ENCODE results near the gene PPP1CA. TPM values are rescaled to one million over a fixed set of nuclear protein-coding genes. Genes with fewer than 3 reads are reported as not detected.

The PPP1CA gene
- total RNA-seq, 3 donors from 2014 or later = 130 to 239 (median 209) TPM

DNA sequence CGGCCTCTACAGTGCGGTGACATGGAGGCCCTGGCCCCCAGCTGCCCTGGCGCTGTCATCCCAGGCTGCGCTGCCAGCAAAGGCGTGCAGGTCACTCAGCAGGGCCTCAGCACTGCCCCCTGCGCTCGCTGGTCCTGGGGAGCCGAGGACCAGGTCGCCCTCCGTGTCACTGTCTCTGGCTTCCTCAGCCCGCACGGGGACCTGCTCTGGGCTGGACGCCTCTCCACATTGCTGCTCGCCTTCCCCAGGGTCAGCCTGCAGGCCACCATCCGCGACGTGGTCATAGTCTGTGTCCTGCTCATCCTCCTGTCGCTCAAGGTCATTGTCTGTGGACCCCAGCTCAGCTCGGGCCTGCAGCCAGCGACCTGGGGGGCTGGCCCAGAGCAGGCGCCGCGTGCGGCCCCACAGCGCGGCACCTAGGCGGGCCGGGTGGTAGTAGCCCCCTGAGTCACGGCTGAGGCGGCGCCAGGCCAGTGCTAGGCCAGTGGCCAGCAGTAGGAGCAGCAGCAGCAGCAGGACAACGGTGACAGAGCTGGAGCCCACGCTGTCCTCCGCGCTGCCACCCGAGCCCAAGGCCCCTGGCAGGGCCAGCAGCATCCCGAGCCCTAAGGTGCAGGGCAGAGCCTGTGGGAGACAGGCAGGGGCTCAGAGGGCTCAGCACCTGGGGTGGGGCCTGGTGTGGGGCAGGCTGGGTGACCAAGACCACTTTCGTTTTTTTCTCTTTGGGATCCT is 34.2 kb upstream of the PPP1CA start:
- H3K9me3 ChIP-seq = no peaks in the 10 kb centered on the region
- H3K36me3 ChIP-seq (ENCODE audit: low read depth) = no peaks in the 10 kb centered on the region
- intact Hi-C loops (cut with DNase I, micrococcal nuclease) = no loop called here
- no peak overlapping the region for H3K4me3 ChIP-seq
- peak; percentile 1 for ATAC-seq
- TF ChIP-seq CTCF (IDR thresholded peaks at IDR 0.05) = no peak
- no peak for DNase-seq
- peaks cover 14% of the 10 kb centered on the region for H3K4me1 ChIP-seq (ENCODE audit: low read depth)

DNA sequence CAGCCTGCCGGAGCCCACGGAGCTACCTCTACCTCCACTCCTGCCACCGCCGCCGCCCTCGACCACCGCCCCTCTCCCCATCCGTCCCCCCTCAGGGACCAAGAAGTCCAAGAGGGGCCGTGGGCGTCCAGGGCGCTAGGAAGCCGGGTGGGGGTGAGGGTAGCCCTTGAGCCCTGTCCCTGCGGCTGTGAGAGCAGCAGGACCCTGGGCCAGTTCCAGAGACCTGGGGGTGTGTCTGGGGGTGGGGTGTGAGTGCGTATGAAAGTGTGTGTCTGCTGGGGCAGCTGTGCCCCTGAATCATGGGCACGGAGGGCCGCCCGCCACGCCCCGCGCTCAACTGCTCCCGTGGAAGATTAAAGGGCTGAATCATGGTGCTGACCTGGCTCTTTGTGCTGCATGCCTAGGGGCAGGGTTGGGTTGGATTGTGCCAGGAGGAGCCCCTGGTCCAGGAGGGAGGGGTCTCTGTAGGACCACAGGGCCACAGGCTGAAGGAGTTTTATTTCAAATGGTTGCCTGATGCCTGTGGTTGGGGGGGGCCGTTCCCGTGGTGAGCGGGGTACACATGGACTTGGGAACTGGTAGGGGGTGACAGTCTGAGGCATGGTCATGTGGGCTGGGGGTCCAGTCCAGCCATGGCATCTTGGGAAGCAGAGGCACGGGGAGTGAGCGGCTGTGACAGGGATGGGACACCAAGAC is 33.5 kb upstream of the PPP1CA start:
- no peak for DNase-seq
- Histone ChIP-seq H3K4me1 (ENCODE audit: low read depth) (peaks cover 8% of the 10 kb centered on the region), H3K36me3 (ENCODE audit: low read depth) (no peaks in the 10 kb centered on the region), H3K9me3 (no peaks in the 10 kb centered on the region), H3K4me3 (no peak overlapping the region)
- no peak for ATAC-seq
- no peak for TF ChIP-seq CTCF (IDR thresholded peaks at IDR 0.05)
- intact Hi-C loops (cut with DNase I, micrococcal nuclease) = no loop called here

DNA sequence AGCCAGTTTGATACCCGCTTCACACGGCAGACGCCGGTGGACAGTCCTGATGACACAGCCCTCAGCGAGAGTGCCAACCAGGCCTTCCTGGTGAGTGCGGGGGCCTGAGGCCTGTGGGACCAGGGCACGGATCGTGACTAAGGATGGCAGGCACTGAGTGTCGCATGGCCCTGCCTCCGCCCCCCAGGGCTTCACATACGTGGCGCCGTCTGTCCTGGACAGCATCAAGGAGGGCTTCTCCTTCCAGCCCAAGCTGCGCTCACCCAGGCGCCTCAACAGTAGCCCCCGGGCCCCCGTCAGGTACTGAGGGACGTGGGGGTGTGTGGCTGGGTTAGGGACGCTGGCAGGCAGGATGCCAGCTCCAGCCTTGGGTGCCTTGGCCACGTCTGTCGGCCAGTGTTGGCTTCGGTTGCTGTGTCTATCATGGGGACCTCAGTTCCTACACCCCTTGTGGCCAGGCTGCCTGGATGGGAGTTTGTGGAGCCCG is 32.8 kb upstream of the PPP1CA start:
- Histone ChIP-seq H3K4me1 (ENCODE audit: low read depth) (peaks cover 7% of the 10 kb centered on the region), H3K9me3 (no peaks in the 10 kb centered on the region), H3K36me3 (ENCODE audit: low read depth) (no peaks in the 10 kb centered on the region), H3K4me3 (no peak overlapping the region)
- ATAC-seq (no peak), DNase-seq (no peak)
- no peak for TF ChIP-seq CTCF (IDR thresholded peaks at IDR 0.05)
- intact Hi-C loops (cut with DNase I, micrococcal nuclease) = no loop called here

DNA sequence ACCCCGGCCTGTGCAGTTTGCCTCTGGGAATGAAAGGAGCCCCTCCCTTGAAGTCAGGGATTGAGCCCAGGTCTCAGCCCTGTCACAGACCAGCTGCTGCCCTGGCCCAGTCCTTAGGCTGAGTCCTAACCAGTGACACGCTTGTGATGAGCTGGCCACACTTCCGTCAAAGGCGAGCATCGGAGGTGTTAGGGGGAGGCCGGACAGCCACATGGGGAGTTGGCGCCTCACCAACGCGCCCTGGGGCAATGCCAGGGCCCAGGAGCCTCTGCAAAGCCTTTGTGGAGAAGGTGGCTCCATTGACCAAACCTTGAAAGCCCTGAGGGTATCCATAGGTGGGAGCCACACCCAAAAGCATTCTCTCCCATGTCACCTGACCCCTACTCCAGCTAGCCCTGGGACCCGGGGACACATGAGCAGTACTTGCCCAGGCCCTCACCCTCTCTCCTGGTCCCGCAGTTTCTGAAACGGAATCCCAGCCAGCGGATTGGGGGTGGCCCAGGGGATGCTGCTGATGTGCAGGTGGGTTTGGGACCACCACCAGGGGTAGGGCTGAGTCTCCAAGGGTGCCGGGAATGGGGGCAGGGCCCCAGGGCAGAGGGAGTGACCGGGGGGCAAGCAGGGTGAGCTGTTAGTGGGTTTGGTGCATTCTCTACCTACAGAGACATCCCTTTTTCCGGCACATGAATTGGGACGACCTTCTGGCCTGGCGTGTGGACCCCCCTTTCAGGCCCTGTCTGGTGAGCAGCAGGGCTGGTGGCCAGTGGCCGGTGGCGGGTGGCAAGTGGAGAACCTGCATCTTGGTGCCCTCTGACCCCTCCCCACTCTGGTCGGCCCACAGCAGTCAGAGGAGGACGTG is 32.1 kb upstream of the PPP1CA start:
- ATAC-seq (no peak), DNase-seq (no peak)
- TF ChIP-seq CTCF (IDR thresholded peaks at IDR 0.05) = no peak
- Histone ChIP-seq H3K36me3 (ENCODE audit: low read depth) (no peaks in the 10 kb centered on the region), H3K4me3 (no peak overlapping the region), H3K4me1 (ENCODE audit: low read depth) (peaks cover 10% of the 10 kb centered on the region), H3K9me3 (no peaks in the 10 kb centered on the region)
- intact Hi-C loops (cut with DNase I, micrococcal nuclease) = no loop called here

GRCh38 chr11:67432655-67433349 is 31.1 kb upstream of the PPP1CA start:
- intact Hi-C loops (cut with DNase I, micrococcal nuclease) = no loop called here
- Histone ChIP-seq H3K9me3 (no peaks in the 10 kb centered on the region), H3K36me3 (ENCODE audit: low read depth) (no peaks in the 10 kb centered on the region), H3K4me1 (ENCODE audit: low read depth) (peaks cover 12% of the 10 kb centered on the region), H3K4me3 (no peak overlapping the region)
- ATAC-seq = no peak
- no peak for DNase-seq
- no peak for TF ChIP-seq CTCF (IDR thresholded peaks at IDR 0.05)
